Cardiac septum (tissue), 1 donor: ENCODE measurements around the gene LZTFL1. TPM values are rescaled to one million over a fixed set of nuclear protein-coding genes. Genes with fewer than 3 reads are reported as not detected.

ENCODE experiments used
- DNase-seq: peaks from one replicate; pipeline ENCODE4 v3.0.0-alpha.2; 2020; ENCODE audit warnings: low spot score
- intact Hi-C: fragments of 100-400 bp; cut with DNase I; formaldehyde crosslinking; loops from one replicate; pipeline ENCODE4 v1.14.0; 2022
- total RNA-seq: library from RNA; stranded (reverse); fragmentation: NEBNext Ultra II Directional; extraction: Animal tissue kit (Norgen Biotek cat#: 25700); gene quantifications from one replicate; pipeline ENCODE4 v1.2.1, GENCODE V29; 2021
- donor health status: DM: no; HTN: no; CAD: no.

The LZTFL1 gene
- total RNA-seq, 1 donor from 2014 or later = 6.0 TPM

DNA sequence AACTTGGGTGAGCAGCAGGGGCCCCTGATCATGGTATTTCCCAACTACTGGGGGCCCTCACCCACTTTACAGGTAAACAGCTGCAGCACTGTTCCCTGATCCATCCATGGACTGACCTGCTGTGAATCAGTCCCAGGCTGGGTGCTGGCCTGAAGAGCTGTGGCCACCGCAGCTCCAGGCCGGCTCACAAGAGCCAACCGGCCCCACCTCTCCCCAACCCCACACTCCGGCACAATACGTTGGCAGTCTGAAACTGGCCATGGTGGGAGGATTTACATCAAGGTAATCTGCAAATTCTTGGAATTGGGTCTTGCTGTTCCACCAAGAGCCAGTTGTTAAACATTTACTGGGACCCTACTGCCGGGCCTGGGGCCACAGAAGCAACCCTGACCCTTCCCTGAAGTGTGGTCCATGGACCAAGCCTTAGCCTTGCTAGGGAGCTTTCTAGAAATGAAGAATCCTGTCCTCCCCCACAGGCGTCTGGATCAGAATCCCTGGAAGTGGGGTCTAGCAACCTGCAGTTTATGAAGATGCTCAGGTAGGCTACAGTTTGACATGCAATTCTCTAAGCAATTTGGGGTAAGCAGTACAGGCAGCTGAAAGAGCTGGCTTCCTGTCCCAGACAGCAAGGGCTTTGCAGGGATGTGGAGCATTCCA is 49.3 kb downstream of the LZTFL1 start:
- DNase-seq = no peak
- intact Hi-C loops = no loop called here

GRCh38 chr3:45792036-45792435 is 49.9 kb downstream of the LZTFL1 start:
- DNase-seq = no peak
- intact Hi-C loops = no loop called here

DNA sequence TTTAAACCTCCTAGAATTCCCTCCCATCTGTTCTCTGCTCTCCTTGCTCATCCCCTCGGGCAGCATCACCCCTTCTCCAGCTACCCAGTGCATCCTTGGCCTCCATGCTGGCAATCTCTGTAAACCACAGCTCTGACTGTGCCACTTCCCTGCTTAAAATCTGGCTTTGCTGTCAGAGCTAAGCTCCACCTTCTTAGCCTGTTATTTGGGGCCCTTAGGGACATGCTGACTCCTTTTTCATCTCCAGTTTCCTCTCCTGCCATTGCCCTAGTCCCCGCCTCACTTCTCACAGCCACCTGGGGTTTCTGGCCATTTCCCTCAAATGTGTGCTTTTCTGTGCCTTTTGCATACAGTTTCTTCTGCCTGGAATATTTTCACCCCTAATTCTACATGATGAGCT is 51.3 kb downstream of the LZTFL1 start:
- DNase-seq = no peak
- intact Hi-C loops = no loop called here

DNA sequence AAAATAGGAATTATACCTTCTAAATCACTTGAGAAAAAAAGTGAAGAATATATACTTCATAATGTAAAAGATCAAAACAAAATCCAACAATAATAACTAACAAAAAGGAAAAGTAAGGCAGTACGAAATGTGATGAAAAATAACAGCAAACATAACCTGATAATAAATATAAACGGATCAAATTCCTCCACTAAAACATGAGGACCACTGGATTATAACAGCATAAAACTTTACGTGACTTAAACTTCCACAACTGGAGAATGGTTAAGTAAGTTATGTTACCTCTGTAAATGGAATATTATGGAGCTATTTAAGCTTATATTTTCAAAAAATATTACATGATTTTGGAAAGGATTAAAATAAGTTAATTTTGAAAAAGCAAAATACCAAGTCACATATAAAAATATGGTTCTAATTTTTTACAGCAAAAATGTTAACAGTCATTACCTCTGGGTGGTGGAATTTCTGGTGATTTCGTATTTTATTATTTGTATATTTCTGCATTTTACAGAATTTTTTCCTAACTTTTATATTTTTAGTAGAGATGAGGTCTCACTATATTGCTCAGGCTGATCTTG is 52.6 kb downstream of the LZTFL1 start:
- no peak for DNase-seq
- intact Hi-C loops = no loop called here

DNA sequence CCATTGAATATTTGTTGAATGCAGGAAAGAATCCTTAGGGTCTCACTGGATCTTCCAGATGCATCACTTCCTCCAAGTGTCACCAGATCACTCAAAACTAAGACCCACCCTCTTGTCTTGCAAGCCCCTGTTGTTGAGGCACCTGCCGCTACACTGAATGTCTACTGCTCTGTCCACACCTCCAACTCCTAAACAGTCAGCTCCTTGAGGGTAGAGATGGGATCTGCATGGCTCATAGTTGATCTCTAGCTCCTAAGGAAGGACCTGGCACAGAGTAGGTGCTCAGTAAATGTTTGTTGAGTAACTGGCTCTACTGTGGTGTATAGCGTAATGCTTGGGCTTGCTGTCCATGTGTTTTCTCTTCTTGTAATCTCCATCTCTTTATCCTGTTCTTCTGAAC is 54.4 kb downstream of the LZTFL1 start:
- no peak for DNase-seq
- intact Hi-C loops = no loop called here

DNA sequence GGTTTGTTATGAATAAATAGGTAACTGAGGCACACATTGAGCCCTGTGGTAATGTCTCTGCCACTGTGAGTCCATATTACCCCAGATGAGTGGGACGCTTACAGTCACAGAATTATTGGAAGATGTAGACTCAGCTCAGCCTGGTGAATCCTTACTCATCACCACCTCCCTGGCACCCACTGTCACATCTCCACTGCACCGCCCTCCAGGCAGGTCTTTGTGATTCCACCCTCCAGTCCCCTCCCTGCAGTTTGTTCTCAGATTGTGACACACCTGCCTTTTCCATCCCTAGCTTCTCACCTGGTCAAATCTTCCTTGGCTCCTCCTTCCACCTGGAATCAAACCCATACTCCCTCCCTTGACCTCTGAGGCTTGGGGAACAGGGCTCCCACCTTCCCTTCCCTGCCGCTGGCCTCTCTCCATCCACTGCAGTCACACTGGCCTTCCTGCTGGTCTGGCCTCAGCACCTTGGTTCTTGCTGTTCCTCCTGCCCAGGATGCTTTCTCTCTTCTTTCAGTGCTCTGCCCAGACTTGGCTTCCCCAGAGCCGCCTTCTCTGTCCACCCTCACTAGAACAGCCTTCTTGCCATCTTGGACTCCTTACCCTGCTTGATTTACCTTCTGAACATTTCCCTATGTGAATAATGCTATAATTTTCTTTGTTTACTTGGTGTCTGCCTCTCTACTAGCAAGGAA is 55.0 kb downstream of the LZTFL1 start:
- intact Hi-C loops = no loop called here
- DNase-seq = no peak

DNA sequence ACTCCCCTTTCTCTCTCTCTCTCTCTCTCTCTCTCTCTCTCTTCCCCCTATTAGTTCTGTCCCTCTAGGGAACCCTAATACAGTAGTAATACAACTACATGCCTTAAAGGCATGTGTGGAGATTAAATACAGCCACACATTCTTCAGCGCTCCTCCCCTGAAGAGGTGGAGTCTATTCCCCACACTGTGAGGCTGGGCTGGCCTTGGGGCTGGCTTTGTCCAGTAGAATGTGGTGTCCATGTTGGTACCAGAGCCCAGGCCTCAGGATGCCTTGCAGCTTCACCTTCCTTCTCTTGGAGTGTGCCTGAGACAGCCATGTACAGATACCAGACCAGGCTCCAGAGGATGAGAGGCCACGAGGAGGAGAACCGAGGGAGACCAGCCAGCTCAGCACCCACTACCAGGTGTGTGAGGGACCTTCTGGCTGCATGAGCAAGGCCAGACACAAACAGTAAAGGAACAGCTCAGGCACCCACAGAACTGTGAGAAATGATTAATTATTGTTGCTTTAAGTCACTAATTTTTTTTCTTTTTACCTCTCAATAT is 56.2 kb downstream of the LZTFL1 start:
- DNase-seq = no peak
- intact Hi-C loops = no loop called here

GRCh38 chr3:45783667-45784066 is 58.3 kb downstream of the LZTFL1 start:
- intact Hi-C loops = no loop called here
- no peak for DNase-seq

DNA sequence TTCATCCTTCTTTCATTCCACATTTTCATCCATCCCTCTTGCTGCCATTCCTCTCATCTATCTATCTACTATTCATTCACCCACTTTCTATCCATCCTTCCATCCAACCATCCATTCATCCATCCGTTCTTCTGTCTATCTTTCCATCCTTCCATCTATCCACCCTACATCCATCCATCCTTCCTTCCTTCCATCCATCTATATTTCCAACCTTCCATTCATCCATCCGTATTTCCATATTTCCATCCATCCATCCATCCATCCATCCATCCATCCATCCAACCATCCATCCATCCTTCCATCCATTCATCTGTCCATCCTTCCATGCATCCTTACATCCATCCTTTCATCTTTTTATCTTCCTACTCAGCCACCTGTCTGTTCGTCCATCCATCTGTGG is 59.5 kb downstream of the LZTFL1 start:
- intact Hi-C loops = no loop called here
- no peak for DNase-seq

DNA sequence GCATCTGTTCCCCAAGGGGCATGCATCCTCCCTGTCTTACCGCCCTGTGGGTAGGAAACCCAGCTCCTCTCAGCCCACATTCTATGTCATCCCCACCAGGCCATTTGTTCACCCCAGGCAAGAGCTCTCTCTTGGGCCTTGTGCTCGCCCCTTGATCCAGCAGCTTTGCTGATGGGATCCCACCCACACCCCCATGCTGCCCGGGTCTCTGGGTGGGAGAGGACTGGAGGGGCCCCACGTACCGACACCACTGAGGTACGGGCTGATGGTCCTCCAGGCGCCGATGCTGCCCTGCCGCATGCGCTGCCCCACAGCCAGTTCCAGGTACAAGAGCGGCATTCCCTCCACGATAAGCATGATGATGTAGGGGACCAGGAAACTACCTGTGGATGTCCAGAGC is 60.1 kb downstream of the LZTFL1 start:
- no peak for DNase-seq
- intact Hi-C loops = no loop called here

DNA sequence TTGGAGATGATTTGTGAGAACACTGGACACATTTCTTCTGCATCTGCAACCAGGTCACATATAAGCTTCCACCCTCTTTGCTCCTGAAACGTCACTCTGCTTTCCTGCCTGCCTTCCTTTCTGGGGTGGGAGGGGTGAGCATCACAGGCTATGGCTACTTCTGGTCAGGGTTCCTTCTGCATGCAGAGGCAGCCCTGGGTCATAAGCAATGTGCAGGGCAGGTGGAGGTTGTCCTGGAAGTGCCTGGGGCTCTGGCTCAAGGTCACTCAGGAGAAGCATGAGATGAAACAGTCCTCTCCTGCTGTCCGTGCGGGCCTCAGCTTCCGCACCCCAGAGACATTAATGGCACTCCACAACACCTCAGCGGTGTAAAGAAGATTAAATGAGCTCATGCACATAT is 60.6 kb downstream of the LZTFL1 start:
- intact Hi-C loops = no loop called here

DNA sequence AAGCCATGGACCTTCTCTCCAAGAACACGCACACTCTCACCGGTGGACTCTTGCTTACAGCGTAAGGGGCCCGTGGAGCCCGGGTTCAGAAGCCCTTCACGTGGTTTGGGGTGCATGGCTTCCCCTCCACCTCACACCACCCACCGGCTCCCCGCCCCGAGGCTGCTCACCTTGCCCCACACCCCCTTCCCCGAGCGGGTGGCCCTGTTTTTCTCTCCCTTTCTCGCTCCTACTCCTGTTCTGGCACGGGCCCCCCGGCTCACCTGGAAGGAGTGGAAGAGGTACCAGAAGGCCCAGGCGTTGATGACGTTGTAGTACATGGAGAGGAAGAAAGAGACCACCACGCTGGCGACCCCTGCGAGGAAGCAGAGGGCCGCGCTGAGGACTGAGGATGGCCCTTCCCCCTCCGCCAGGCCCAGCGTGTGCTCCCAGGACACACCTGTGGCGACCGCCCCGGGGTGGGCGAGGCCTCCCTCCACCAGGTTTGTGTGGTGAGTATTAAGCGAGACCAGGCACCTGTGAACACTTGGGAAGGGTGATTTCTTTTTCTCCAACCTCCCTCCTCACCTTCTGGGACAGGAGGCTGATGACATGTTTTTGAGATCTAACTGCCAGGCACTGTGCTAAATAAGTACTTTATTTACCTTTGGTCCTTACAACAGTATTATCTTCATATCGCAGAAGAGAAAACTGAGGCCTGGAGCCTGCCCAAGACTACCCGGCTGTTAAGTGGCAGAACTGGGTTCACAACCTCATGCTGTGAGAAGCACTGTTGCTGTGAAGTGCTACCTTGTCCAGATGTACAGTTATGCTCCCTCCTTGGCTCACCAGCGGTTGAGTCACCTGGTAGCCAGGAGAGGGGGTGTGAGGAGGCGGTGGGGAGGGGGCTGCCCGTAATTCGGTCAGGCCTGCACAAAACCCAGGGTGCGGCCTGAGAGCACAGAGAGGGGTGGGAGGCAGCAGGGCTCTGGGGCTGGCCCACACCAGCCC is 61.9 kb downstream of the LZTFL1 start:
- no peak for DNase-seq
- intact Hi-C loops = no loop called here

More for the DNA sequence above, 60.6 kb downstream of the LZTFL1 start:
- DNase-seq = no peak

- intact Hi-C loops = no loop called here
Observed at GRCh38 chr3:45778761-45779201, 63.1 kb downstream of the LZTFL1 start.

DNA sequence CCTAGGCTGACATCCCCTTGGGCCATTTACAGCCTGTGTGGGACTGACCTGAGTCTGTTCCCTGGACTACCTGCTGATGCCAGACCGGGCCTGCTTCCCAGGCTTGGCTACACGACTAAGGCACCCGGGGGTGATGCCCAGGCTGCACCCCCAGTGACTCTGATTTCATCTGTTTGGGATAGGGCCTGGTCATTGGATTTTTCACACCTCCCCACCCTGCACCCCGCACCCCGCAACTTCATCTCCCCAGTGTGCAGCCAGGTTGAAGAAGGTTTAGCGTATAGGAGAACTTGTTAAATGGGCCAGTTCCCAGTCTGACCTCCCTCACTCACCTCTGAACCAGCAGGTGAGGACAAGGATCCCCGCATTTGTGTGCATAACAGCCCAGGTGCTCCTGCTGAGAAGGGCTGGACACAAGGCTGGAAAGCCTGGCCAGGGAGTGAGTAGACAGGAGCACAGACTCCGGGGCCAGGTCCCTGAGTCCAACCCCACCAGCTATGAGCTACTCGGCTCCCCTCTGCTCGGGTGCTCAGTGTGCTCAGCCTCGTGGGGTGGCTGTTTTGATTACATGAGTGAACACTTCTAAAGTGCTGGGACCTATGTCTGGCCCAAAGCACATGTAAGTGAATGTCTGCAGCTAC is 64.1 kb downstream of the LZTFL1 start:
- no peak for DNase-seq
- intact Hi-C loops = no loop called here

More at GRCh38 chr3:45778761-45779201, 63.1 kb downstream of the LZTFL1 start:
- DNase-seq = no peak

- intact Hi-C loops = no loop called here
- DNase-seq = no peak
Observed at GRCh38 chr3:45777111-45777745, 64.7 kb downstream of the LZTFL1 start.

- no peak for DNase-seq
- intact Hi-C loops = no loop called here
Observed at GRCh38 chr3:45776611-45777010, 65.3 kb downstream of the LZTFL1 start.

DNA sequence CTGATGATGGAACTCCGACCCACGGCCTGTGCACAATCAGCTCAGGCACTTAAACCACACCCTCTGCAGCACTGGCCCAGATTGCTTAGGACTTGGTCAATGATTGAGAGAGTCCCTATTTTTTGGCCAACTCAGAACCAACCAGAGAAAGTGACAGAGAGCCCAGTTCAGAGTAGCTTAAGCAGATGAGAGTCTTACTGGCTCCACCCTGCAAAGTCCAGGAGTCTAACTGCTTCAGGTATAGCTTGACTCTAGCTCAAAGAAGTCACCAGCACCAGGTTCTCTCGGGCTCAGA is 65.7 kb downstream of the LZTFL1 start:
- intact Hi-C loops = no loop called here
- DNase-seq = no peak

DNA sequence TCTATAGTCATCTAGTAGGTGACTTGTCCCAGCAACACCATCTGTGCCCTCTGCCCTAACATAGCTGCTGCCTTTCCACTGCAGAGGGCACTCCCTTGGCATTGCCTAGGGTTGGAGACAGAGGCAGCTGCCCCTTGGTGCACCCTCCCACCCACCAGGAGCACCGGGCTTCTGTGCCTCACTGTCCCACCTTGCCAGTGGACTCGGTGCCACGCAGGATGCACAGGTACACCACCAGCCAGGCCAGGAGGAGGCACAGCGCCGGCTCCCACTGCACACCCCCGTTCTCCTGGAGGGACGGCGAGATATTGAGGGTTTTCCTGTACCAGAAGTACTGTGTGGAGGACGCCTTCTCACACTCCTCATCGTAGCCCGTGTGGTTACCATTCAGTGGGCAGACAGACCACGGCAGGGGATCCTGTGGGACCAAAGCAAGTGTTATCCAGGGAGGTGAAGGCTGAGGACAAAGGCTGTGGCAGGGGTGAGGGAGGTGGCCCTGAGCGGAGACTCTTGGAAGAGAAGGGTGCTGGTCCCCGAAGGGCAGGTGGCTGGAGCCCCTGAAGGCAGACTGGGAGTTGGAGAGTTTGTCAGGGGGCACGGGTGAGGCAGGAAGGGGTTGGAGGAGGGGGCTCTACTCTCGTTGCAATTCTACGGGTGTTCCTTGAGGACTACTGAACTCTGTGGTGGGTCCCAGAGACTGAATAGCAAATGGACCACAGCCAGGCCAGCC is 66.2 kb downstream of the LZTFL1 start:
- no peak for DNase-seq
- intact Hi-C loops = no loop called here
